A549 treated with RU486 at 1 μM for 4 hours (cell line): ENCODE data around the gene RFC4. TPM values are rescaled to one million over a fixed set of nuclear protein-coding genes. Genes with fewer than 3 reads are reported as not detected.

Source experiments
- total RNA-seq: library from RNA; stranded (reverse); fragments of 200-300 nt; extraction: Qiagen RNA extraction; gene quantifications from 5 replicates; pipeline ENCODE4 v1.2.3, GENCODE V29; 2022; ENCODE audit warnings: low read depth

RFC4 gene
- total RNA-seq, result 46.2 to 67.7 TPM (median 46.8 TPM) in 5 replicates

GRCh38 chr3:186806089-186807055 is at the start of gene RFC4:
Gene RFC4, minus strand, starts transcription at chr3:186806482. Its CDS starts 1,769 bp downstream, at chr3:186804713.

GRCh38 chr3:186842426-186843038 is 36.2 kb upstream of the RFC4 start, which contains the start of gene ADIPOQ:
Gene ADIPOQ, plus strand, starts transcription at chr3:186842710. Its CDS starts 10,349 bp downstream, at chr3:186853059.

GRCh38 chr3:186783058-186783730 is 23.1 kb downstream of the RFC4 start, which contains the start of gene EIF4A2:
Gene EIF4A2, plus strand, starts transcription at chr3:186783577. Its CDS starts 34 bp downstream, at chr3:186783611.

Other genes with a start within 250 kb of the RFC4 start
- 5.5 to 6.5 TPM (median 6.3 TPM) in 5 replicates for gene TBCCD1, start 239.1 kb downstream of the RFC4 start, total RNA-seq
- gene DNAJB11, start 235.8 kb downstream of the RFC4 start, total RNA-seq, result 51.0 to 57.0 TPM (median 54.6 TPM) in 5 replicates
- 0.18 TPM in 1 of 5 replicates, not detected in the others for gene AHSG, start 193.4 kb downstream of the RFC4 start, total RNA-seq
- 0.07 to 0.37 TPM (median 0.26 TPM) in 3 of 5 replicates, not detected in the others for gene FETUB, start 166.1 kb downstream of the RFC4 start, total RNA-seq
- gene HRG, start 140.5 kb downstream of the RFC4 start, total RNA-seq, result not detected in 5 replicates
- gene KNG1, start 89.1 kb downstream of the RFC4 start, total RNA-seq, result 0.09 TPM in 1 of 5 replicates, not detected in the others
- 102 to 148 TPM (median 131 TPM) in 5 replicates for gene EIF4A2, start 22.9 kb downstream of the RFC4 start, total RNA-seq
- not detected in 5 replicates for gene ADIPOQ, start 36.2 kb upstream of the RFC4 start, total RNA-seq
- 2.1 to 3.9 TPM (median 3.4 TPM) in 5 replicates for gene ST6GAL1, start 124.0 kb upstream of the RFC4 start, total RNA-seq